A673 (cell line): Measurements from ENCODE around the gene HVCN1.

ENCODE experiments used
- CTCF ChIP-seq: fragments of 300-800, 200-600 bp; sonication (generic); conservative IDR thresholded peaks from 2 replicates; pipeline ENCODE4 v1.5.1; 2017; ENCODE audit warnings: low read depth, mild to moderate bottlenecking, antibody characterized with exemption, low read length, moderate library complexity, mixed read lengths
- EZH2 ChIP-seq: fragments of 200-600 bp; sonication (generic); IDR thresholded peaks from 2 replicates; pipeline ENCODE4 v1.6.1; 2017; ENCODE audit warnings: borderline replicate concordance, low read depth, mild to moderate bottlenecking, mixed read lengths, antibody characterized with exemption, low read length; ENCODE audit not compliant: poor library complexity, severe bottlenecking

DNA sequence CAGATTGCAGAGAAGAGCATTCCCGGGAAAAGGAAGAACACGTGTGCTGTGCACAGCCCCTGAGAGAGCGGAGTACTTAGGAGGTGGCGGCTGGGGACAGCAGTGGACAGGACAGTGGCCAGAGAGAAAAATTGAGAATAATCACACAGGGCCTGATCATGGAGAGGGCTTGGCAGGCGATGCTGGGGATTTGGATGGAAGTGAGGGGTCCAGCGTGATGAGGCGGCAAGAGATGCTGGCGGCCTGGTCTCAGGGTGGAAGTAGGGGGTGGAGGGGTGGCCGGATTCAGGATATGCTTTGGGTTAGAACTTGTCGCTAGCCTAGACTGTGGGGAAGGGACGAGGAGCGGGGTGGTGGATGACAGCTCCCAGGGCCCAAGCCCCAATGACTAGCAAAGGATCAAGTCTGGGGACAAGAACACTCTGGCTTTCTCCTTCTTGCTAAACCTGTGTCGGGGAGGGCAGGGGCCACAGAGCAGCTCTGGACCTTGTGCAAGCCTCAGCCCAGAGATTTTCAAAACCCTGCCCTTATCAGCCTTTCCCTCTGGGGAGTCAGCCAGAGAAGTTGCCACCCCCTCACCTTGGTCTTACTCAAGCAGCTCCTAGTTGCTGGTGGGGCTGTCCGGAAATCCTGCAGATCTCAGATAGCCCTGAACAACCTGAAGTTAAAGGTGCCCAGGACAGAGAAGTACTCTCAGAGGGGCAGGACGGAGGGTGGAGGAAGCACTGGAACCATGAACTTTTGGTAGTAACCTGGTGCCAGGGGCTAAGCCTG is 1.3 kb downstream of the HVCN1 start:
- no peak for TF ChIP-seq CTCF
- TF ChIP-seq EZH2 = no peak
